GM19467 (cell line): ENCODE data around the gene FUT8.

Experiments used
- ATAC-seq: cut with Tn5 transposase; IDR thresholded peaks from one replicate; pipeline ENCODE4 v1.9.1; 2021; ENCODE audit warnings: mild to moderate bottlenecking, moderate library complexity; ENCODE audit not compliant: unreplicated experiment

Gene FUT8

GRCh38 chr14:65549429-65549828 lies 136.9 kb downstream of the FUT8 start:
- no peak for ATAC-seq

DNA sequence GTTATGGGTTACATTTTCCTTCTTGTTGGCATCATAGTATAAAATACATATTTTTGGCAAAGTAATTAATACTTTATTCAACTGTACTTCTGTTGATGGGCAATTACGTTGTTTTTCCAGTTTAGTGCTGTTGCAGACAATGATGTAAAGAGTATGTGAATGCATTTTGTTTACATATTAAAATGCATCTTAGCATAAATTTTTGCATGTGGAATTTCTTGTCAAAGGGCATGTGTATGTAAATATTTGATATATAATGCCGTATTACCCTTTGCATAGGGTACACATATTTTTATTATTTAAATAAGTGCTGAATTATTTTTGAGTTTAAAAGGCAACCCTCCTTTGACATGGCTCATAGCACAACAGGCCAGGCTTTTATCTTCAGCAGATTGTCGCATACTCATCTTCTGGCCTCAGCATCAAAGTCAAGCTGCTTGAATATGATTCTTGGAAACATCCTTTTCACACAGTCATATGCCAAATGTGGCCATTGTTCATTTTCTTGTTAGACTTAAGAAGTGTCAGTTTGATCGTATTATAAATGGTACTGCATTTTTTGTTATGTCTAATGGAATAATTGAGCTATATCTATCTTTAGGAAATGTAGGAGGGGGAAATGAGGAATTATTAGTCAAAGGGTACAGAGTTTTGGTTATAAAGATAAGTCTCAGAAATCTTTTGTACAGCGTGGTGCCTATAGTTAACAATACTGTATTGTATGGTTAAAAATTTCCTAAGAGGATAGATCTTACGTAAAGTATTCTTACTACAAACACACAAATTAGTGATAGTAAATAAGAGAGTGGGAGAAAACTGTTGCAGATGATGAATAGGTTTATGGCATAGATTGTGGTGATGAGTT lies 138.5 kb downstream of the FUT8 start:
- ATAC-seq = no peak

GRCh38 chr14:65552724-65553123 lies 140.2 kb downstream of the FUT8 start:
- no peak for ATAC-seq

DNA sequence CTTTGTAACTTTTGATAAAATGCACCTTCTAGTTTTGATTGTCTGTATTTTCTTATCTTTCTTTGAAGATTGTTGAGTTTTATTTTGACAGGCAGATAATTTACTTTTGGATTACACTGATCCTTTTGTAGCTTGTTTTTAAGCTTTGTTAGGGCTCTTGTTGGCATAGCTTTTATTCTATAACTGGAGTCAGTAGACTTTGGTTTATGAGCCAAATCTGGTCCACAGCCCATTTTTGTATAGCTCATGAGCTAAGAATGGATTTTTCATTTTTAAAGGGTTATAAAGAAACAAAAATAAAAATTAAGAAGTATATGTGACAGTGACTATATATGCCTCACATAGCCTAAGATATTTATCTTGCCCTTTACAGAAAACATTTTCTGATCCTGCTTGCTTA lies 142.3 kb downstream of the FUT8 start:
- ATAC-seq = no peak

GRCh38 chr14:65555358-65555757 lies 142.8 kb downstream of the FUT8 start:
- ATAC-seq = no peak

- ATAC-seq = no peak
These were observed 145.8 kb downstream of the FUT8 start for GRCh38 chr14:65558363-65558762.

DNA sequence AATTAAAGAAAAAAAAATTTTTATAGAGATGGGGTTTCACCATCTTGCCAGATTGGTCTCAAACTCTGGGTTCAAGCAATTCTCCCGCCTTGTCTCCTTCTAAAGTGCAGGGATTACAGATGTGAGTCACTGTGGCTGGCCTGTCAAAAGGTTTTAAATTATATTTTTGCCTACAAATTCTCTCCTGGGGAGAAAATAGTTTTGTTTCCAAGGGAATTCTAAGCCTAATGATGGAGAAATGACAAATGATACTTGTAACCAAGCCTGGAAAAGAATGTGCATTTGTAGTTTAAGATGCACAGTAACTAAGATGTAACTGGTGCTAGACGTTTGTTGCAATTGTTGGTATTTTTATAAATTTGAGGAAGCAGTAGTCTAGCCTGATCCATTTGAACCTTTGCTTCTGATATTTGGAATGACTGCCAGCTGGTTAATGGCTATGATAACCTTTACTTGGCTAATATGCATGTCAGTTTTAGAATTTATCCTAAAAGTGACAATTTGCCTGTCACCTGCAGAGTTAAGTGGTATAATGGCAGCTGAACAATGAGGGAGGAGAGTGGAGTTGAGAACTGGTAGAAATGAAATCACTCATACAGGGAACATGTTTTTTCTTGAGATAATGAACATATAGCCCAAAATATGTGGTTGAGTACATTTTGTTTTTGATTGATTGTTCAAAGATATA lies 148.0 kb downstream of the FUT8 start:
- ATAC-seq = no peak

GRCh38 chr14:65564370-65564769 lies 151.8 kb downstream of the FUT8 start:
- ATAC-seq = no peak

DNA sequence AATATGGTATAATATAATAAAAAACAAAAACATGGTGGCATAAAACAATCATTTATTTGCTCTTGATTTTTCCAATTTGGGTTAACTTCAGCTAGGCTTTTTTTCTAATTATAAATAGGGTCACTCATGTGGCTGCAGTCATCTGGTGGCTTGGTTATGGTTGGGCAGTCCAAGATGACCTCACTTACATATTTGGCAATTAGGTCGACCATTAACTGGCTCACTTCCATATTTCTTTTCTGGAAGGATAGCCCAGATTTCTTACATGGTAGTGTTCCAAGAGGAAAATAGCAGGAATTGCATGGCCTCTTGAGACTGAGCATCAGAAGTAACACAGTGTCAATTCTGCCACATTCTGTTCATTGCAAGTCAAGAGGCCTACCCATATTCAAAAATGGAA lies 153.4 kb downstream of the FUT8 start:
- no peak for ATAC-seq

- no peak for ATAC-seq
These were observed 154.4 kb downstream of the FUT8 start for GRCh38 chr14:65566820-65567522.

DNA sequence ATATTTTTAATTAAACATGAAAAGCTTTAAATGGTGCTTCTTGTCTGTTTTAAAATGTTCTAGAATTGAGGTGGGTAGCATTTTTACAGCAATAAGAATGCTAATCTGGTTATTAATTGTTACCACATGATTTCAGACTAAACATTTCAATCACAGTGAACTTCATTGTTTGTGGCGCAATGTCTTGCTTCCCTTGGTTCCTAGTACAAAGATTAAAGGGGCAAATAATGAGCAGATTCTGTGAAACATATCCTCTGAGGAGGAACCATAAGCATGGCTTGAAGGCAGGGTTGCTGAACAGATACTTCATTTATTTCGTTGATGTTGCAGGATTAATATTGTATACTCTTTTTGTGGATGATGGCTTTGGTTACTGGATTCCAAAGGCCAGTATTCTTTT lies 162.1 kb downstream of the FUT8 start:
- ATAC-seq = no peak

- ATAC-seq = no peak
These were observed 162.9 kb downstream of the FUT8 start for GRCh38 chr14:65575389-65575788.

DNA sequence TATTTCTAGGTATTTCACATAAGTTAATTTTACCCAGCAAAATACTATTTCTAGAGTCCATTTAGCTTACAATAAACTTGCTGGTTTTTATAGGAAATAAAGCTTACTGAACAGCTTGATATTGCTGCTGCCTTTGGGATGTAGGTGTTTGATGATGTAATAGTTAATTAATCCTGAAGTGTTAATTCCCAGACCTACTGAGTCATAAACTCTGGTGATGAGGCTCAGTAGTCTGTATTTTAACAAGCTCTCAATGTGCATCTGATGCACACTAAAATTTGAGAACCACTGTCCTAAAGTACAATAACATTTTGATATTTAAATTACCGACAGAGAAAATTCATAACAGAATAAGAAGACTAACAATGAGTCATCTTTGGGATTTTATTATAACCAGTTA lies 168.4 kb downstream of the FUT8 start:
- ATAC-seq = no peak

DNA sequence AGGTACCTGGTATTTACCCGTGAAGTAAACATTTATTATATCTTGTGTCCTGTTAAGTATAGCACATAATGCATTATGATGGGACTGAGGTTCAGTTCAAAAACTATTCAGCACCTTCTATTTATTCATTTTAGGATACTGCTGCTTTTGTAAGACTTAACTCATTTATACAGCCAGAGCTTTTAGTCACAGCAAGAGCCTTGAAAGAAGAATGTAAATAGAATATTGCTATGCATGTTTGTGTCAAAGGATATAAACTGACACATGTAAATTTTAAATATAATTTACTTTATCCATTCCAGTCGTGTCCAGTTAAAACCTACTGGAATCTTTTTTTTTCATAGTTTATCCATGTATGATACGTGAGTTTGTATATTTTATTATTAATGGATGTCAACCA lies 168.8 kb downstream of the FUT8 start:
- no peak for ATAC-seq

GRCh38 chr14:65581799-65582198 lies 169.3 kb downstream of the FUT8 start:
- no peak for ATAC-seq

DNA sequence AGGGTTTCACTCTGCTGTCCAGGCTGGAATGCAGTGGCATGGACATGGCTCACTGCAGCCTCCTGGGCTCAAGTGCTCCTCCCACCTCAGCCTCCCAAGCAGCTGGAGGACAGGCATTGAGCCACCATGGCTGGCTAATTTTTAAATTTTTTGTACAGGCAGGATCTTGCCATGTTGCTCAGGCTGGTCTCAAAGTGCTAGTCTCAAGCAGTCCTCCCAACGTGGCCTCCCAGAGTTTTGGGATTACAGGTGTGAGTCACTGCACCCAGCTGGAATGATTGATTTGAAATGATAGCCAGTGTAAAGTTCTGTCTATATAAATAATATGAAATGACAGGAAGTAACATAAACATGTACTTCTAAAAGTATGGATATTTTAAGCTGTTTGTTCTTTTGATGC lies 172.7 kb downstream of the FUT8 start:
- no peak for ATAC-seq

GRCh38 chr14:65588426-65589140 lies 176.1 kb downstream of the FUT8 start:
- ATAC-seq = no peak

GRCh38 chr14:65594153-65594881 lies 181.8 kb downstream of the FUT8 start:
- ATAC-seq = no peak

GRCh38 chr14:65594882-65595237 lies 182.3 kb downstream of the FUT8 start:
- ATAC-seq = no peak

GRCh38 chr14:65599375-65599774 lies 186.8 kb downstream of the FUT8 start:
- ATAC-seq = no peak

DNA sequence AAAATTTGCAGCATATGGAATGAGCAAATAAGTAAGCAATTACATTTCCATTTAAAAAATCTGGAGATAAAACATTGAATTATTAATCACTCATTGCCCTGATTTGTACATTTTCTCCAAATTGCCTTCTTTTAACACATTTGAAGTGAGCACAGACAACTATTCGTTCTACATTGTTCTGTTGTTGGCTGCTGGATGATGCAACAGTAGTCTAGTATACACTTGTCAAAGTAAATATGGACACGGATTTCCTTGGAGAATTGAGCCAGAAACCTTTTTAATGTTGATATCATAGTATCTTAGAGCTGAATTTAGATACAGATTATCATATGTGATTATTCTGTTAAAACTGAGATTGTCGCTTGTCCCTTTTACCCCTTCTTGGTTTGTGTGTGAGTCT lies 188.2 kb downstream of the FUT8 start:
- no peak for ATAC-seq
